Endothelial cell (in vitro differentiated cells): ENCODE data around the gene TRIM38. TPM values are rescaled to one million over a fixed set of nuclear protein-coding genes. Genes with fewer than 3 reads are reported as not detected.

ENCODE experiments used
- DNase-seq: peaks from one replicate; pipeline ENCODE4 v3.0.0; 2021; ENCODE audit warnings: low spot score
- H3K27ac Mint-ChIP-seq: one replicate; pipeline ENCODE4 v1.8.0; 2021; ENCODE audit warnings: mixed read lengths, inconsistent platforms; ENCODE audit not compliant: unreplicated experiment
- H3K27me3 Mint-ChIP-seq: one replicate; pipeline ENCODE4 v1.8.0; 2021; ENCODE audit warnings: mild to moderate bottlenecking, moderate library complexity, mixed read lengths, inconsistent platforms; ENCODE audit not compliant: unreplicated experiment
- H3K36me3 Mint-ChIP-seq: one replicate; pipeline ENCODE4 v1.8.0; 2021; ENCODE audit warnings: mild to moderate bottlenecking, low read depth, mixed read lengths, inconsistent platforms; ENCODE audit not compliant: unreplicated experiment
- H3K4me1 Mint-ChIP-seq: one replicate; pipeline ENCODE4 v1.8.0; 2021; ENCODE audit warnings: mild to moderate bottlenecking, mixed read lengths, inconsistent platforms; ENCODE audit not compliant: unreplicated experiment
- H3K4me3 Mint-ChIP-seq: one replicate; pipeline ENCODE4 v1.8.0; 2021; ENCODE audit warnings: mild to moderate bottlenecking, mixed read lengths, inconsistent platforms; ENCODE audit not compliant: unreplicated experiment
- H3K9me3 Mint-ChIP-seq: one replicate; pipeline ENCODE4 v1.8.0; 2021; ENCODE audit warnings: mixed read lengths, inconsistent platforms; ENCODE audit not compliant: unreplicated experiment
- total RNA-seq: library from RNA; stranded (reverse); fragmentation: NEBNext Ultra II Directional; extraction: Animal tissue kit (Norgen Biotek cat#: 25700); gene quantifications from one replicate; pipeline ENCODE4 v1.2.1, GENCODE V29; 2021; ENCODE audit not compliant: unreplicated experiment
- TF ChIP-seq, protein P1 (sequence below): fragments of 200-600 bp; sonication (generic); IDR thresholded peaks from one replicate; pipeline ENCODE4 v1.5.0; 2021; ENCODE audit warnings: antibody characterized with exemption; ENCODE audit not compliant: unreplicated experiment

TRIM38 gene
- total RNA-seq, 1 donor from 2014 or later: 3.8 TPM

GRCh38 chr6:25949695-25950094 lies 12.9 kb upstream of the TRIM38 start:
- Mint-ChIP-seq H3K4me3 (no peak overlapping the region), H3K27ac (no peak overlapping the region), H3K36me3 (no peaks in the 10 kb centered on the region), H3K27me3 (no peaks in the 10 kb centered on the region), H3K4me1 (no peaks in the 10 kb centered on the region), H3K9me3 (no peaks in the 10 kb centered on the region)
- TF ChIP-seq, protein P1, sequence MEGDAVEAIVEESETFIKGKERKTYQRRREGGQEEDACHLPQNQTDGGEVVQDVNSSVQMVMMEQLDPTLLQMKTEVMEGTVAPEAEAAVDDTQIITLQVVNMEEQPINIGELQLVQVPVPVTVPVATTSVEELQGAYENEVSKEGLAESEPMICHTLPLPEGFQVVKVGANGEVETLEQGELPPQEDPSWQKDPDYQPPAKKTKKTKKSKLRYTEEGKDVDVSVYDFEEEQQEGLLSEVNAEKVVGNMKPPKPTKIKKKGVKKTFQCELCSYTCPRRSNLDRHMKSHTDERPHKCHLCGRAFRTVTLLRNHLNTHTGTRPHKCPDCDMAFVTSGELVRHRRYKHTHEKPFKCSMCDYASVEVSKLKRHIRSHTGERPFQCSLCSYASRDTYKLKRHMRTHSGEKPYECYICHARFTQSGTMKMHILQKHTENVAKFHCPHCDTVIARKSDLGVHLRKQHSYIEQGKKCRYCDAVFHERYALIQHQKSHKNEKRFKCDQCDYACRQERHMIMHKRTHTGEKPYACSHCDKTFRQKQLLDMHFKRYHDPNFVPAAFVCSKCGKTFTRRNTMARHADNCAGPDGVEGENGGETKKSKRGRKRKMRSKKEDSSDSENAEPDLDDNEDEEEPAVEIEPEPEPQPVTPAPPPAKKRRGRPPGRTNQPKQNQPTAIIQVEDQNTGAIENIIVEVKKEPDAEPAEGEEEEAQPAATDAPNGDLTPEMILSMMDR: no peak
- DNase-seq: no peak

- Mint-ChIP-seq H3K36me3 (no peaks in the 10 kb centered on the region), H3K27me3 (no peaks in the 10 kb centered on the region), H3K27ac (no peak overlapping the region), H3K4me1 (no peaks in the 10 kb centered on the region), H3K4me3 (no peak overlapping the region), H3K9me3 (no peaks in the 10 kb centered on the region)
- TF ChIP-seq, protein P1: no peak
- no peak for DNase-seq
Measured at GRCh38 chr6:25950297-25950696, 12.3 kb upstream of the TRIM38 start.

GRCh38 chr6:25951296-25952032 lies 11.1 kb upstream of the TRIM38 start:
- peaks cover 1% of the 10 kb centered on the region for H3K4me1 Mint-ChIP-seq
- no peak overlapping the region for H3K4me3 Mint-ChIP-seq
- no peaks in the 10 kb centered on the region for H3K36me3 Mint-ChIP-seq
- no peak overlapping the region for H3K27ac Mint-ChIP-seq
- TF ChIP-seq, protein P1: no peak
- no peaks in the 10 kb centered on the region for H3K27me3 Mint-ChIP-seq
- H3K9me3 Mint-ChIP-seq: no peaks in the 10 kb centered on the region
- no peak for DNase-seq

DNA sequence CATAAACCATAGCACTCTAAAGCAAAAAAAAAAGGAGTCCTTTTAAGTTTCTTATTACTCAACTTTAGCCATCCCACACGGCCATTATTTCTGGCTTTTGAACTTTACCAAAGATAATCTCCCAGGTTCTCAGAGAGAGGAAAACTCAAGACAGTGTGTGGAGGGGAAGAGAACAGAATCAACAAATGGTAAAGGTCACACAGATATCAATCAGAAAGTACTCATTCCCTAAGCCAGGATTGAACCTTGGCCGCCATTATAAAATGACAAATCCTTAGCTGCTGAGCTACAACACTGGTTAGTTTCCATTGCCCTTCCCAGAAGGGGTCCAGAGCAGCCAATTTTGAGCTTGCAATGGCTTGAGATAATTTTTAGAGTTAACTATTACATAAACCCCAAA lies 10.1 kb upstream of the TRIM38 start:
- Mint-ChIP-seq H3K4me1 (peaks cover 2% of the 10 kb centered on the region), H3K36me3 (no peaks in the 10 kb centered on the region), H3K27ac (no peak overlapping the region), H3K9me3 (no peaks in the 10 kb centered on the region), H3K27me3 (no peaks in the 10 kb centered on the region), H3K4me3 (no peak overlapping the region)
- DNase-seq: no peak
- TF ChIP-seq, protein P1: no peak

DNA sequence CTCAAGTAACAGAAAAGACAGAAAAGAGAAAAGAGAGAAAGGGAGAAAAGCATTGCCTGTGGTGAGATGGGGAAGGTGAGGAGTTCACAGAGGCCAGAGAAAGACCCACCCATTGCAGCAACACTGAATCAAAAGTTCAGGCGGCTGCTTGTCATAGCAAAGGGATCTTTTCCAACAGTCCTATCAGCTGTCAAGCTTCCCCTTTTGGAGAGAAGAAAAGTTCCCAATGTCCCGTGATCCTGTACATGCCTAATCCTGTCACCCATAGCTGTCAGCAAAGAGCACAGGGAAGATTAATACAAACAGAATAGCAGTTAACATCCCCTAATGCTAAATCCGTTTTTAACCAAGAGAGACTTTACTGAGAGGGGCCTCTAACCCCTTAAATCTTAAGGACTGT lies 8.9 kb upstream of the TRIM38 start:
- peaks cover 5% of the 10 kb centered on the region for H3K36me3 Mint-ChIP-seq
- no peak for DNase-seq
- TF ChIP-seq, protein P1: no peak
- no peak overlapping the region for H3K4me3 Mint-ChIP-seq
- no peaks in the 10 kb centered on the region for H3K9me3 Mint-ChIP-seq
- peaks cover 2% of the 10 kb centered on the region for H3K4me1 Mint-ChIP-seq
- no peaks in the 10 kb centered on the region for H3K27me3 Mint-ChIP-seq
- no peak overlapping the region for H3K27ac Mint-ChIP-seq
